Keratinocyte (primary cell): ENCODE results near the gene LAPTM5.

Source experiments
- EZH2 ChIP-seq: IDR thresholded peaks from one replicate; pipeline ENCODE4 v1.6.1; 2012; ENCODE audit warnings: inconsistent platforms, mild to moderate bottlenecking, low read length, moderate library complexity
- TF ChIP-seq, protein P1 (sequence below), 3 experiments: IDR thresholded peaks in 1 of 3; conservative IDR thresholded peaks in 1 of 3; optimal IDR thresholded peaks in 1 of 3; 2 replicates in 2 of 3; 3 replicates in 1 of 3; pipeline versions ENCODE3 to v1.5.1; 2011; ENCODE audit warnings: low read length in 3 of 3, mild to moderate bottlenecking in 3 of 3, moderate library complexity in 2 of 3, control low read depth in 1 of 3, inconsistent platforms in 1 of 3; ENCODE audit not compliant: insufficient read depth in 2 of 3; ENCODE audit errors: extremely low read depth in 1 of 3

DNA sequence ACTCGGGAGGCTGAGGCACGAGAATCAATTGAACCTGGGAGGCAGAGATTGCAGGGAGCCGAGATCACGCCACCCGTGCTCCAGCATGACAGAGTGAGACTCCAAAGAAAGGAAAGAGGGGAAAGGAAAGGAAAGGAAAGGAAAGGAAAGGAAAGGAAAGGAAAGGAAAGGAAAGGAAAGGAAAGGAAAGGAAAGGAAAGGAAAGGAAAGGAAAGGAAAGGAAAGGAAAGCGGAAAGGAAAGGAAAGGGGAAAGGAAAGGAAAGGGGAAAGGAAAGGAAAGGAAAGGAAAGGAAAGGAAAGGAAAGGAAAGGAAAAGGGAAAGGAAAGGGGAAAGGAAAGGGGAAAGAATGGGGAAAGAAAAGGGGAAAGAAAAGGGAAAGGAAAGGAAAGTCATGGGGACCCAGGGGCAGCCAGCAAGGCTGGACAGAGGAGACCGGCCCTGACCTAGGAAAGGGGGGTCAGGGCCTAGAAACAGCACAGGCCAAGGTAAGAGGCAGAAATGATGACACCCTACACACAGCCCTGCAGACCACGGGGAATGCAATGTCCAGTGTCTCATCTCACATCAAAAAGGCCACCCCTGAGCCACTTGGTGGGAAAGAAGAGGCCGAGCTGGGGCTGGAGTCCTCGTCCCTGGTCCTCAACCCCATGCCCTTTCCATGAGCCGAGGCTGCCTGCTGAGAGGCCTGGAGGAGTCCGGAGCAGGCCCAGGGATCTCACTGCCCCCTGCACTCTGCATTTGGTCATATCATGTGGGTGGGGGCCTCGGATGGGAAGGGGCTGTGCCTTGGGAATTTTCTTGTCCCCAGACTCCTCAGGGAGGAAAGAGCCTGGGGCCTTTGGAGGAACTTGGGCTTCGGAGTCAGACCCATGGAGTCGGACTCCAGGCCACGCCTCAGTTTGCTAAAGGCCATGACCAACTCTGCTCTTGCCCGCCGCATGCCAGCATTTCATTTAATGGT is 18.8 kb upstream of the LAPTM5 start:
- TF ChIP-seq, protein P1, sequence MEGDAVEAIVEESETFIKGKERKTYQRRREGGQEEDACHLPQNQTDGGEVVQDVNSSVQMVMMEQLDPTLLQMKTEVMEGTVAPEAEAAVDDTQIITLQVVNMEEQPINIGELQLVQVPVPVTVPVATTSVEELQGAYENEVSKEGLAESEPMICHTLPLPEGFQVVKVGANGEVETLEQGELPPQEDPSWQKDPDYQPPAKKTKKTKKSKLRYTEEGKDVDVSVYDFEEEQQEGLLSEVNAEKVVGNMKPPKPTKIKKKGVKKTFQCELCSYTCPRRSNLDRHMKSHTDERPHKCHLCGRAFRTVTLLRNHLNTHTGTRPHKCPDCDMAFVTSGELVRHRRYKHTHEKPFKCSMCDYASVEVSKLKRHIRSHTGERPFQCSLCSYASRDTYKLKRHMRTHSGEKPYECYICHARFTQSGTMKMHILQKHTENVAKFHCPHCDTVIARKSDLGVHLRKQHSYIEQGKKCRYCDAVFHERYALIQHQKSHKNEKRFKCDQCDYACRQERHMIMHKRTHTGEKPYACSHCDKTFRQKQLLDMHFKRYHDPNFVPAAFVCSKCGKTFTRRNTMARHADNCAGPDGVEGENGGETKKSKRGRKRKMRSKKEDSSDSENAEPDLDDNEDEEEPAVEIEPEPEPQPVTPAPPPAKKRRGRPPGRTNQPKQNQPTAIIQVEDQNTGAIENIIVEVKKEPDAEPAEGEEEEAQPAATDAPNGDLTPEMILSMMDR (optimal IDR thresholded peaks at IDR 0.05 in 1 of 3, IDR thresholded peaks at IDR 0.05 in 1 of 3, conservative IDR thresholded peaks at IDR 0.05 in 1 of 3; ENCODE audit: extremely low read depth in 1 of 3, insufficient read depth in 2 of 3, low read length in 3 of 3): no peak
- no peak for TF ChIP-seq EZH2
